Suprapubic skin (tissue), 4 donors: ENCODE data around the gene WIPF2.

ENCODE experiments used
- POLR2A ChIP-seq, 2 donors: fragments of 450-650 bp; IDR thresholded peaks; one replicate each; pipeline ENCODE4 v1.6.1; 2017; ENCODE audit warnings: antibody characterized with exemption in 2 of 2, mild to moderate bottlenecking in 2 of 2, moderate library complexity in 2 of 2
- POLR2AphosphoS5 ChIP-seq, 3 donors: sonication (generic); formaldehyde crosslinking; IDR thresholded peaks; one replicate each; pipeline ENCODE4 v1.6.1; 2017; ENCODE audit warnings: antibody characterized with exemption in 3 of 3
- TF ChIP-seq, protein P1 (sequence below), 2 donors: fragments of 200-600 bp in 1 of 2; fragments of 450-650 bp in 1 of 2; sonication (generic) in 1 of 2; IDR thresholded peaks; one replicate each; pipeline ENCODE4 v1.5.1; 2016 to 2019; ENCODE audit warnings: antibody characterized with exemption in 2 of 2, mild to moderate bottlenecking in 1 of 2, moderate library complexity in 1 of 2

DNA sequence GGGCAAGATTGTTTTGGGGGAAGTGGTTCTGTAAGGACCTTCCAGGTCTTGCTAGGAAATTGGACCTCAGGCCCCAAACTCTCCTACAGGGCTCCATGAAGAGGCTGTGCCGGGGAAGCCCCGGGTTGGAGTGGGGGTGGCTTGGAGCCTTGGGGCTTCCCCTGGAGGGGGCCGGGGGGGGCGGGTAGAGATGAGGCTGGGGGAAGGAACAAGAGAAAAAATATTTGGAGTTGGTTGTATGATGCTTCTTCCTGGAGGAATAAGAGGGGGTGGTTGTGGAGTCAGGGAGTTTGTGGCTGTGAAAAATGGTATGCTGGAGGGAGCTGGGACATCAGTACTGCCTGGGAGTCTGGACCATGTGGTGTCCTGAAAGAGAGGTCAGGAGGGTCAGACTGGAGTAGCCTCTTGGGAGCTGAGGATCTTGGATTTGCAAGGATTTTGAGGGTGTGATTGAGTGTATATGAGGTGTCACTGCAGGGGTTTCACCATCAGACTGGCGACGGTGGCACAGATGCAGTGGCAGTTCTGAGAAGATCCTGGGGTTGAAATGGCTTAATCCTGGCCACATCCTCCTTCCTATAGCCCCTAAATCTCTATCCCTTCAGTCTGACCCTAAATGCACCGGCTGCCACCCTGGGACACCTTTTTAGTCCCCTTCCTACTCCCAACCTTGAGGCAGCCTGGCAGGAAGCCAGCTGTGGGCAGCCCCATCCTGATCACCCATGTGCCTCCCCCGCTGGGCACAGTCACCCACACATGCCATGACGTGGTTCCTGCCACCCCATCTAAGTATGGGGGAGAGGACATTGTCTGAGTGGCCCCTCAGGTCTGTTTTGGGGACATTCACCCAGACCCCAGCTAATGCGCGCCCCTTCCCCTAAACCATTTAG is 100.8 kb downstream of the WIPF2 start:
- TF ChIP-seq, protein P1, sequence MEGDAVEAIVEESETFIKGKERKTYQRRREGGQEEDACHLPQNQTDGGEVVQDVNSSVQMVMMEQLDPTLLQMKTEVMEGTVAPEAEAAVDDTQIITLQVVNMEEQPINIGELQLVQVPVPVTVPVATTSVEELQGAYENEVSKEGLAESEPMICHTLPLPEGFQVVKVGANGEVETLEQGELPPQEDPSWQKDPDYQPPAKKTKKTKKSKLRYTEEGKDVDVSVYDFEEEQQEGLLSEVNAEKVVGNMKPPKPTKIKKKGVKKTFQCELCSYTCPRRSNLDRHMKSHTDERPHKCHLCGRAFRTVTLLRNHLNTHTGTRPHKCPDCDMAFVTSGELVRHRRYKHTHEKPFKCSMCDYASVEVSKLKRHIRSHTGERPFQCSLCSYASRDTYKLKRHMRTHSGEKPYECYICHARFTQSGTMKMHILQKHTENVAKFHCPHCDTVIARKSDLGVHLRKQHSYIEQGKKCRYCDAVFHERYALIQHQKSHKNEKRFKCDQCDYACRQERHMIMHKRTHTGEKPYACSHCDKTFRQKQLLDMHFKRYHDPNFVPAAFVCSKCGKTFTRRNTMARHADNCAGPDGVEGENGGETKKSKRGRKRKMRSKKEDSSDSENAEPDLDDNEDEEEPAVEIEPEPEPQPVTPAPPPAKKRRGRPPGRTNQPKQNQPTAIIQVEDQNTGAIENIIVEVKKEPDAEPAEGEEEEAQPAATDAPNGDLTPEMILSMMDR (IDR thresholded peaks at IDR 0.05): no peak
- no peak for TF ChIP-seq POLR2A (IDR thresholded peaks at IDR 0.05)
- no peak for TF ChIP-seq POLR2AphosphoS5 (IDR thresholded peaks at IDR 0.05)
